Mammary epithelial cell (primary cell): ENCODE data around the gene STOX2.

Experiments used
- CTCF ChIP-seq, 2 donors: IDR thresholded peaks in 1 of 2; conservative IDR thresholded peaks in 1 of 2; 2 replicates each; pipeline ENCODE4 v1.5.1; 2011 to 2012; ENCODE audit warnings: inconsistent platforms in 2 of 2, low read length in 2 of 2, mild to moderate bottlenecking in 2 of 2, control low read depth in 1 of 2, low read depth in 1 of 2; ENCODE audit not compliant: insufficient read depth in 1 of 2; ENCODE audit errors: extremely low read depth in 1 of 2
- EZH2 ChIP-seq: IDR thresholded peaks from 2 replicates; pipeline ENCODE4 v1.6.1; 2012; ENCODE audit warnings: low read length, inconsistent platforms, borderline replicate concordance

DNA sequence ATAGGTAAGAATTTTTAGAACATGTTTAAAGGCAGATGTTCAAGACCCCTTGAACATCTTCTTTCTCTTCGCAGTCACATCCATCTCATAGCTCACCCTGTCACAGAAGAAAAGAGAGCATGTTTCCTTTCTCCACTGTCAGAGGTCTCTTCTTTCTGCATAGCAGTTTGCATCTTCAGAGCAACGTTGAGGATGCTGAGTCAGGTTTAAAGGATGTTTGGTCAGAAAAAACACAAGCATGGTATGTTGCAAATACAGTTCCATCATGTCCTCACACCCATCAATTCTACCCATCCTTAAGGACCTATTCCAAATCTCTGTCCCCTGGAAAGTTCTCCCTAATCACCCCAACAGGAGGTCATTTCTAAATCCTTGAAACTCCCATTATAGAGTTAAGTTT lies 84.8 kb downstream of the STOX2 start:
- no peak for TF ChIP-seq CTCF (conservative IDR thresholded peaks at IDR 0.05 in 1 of 2, IDR thresholded peaks at IDR 0.05 in 1 of 2; ENCODE audit: extremely low read depth in 1 of 2, insufficient read depth in 1 of 2, low read depth in 1 of 2, low read length in 2 of 2)
- no peak for TF ChIP-seq EZH2
